ENCODE measurements around the gene RPS26. TPM values are rescaled to one million over a fixed set of nuclear protein-coding genes. Genes with fewer than 3 reads are reported as not detected.
A peak's percentile ranks its signal among the peaks of the same experiment; 100 is the strongest.

Gene RPS26
- total and polyA plus RNA-seq, 2 donors (not counting 3 experiments of a cell fraction or from before 2014, with no cell fraction given) = 57.3 to 1,847 TPM

DNA sequence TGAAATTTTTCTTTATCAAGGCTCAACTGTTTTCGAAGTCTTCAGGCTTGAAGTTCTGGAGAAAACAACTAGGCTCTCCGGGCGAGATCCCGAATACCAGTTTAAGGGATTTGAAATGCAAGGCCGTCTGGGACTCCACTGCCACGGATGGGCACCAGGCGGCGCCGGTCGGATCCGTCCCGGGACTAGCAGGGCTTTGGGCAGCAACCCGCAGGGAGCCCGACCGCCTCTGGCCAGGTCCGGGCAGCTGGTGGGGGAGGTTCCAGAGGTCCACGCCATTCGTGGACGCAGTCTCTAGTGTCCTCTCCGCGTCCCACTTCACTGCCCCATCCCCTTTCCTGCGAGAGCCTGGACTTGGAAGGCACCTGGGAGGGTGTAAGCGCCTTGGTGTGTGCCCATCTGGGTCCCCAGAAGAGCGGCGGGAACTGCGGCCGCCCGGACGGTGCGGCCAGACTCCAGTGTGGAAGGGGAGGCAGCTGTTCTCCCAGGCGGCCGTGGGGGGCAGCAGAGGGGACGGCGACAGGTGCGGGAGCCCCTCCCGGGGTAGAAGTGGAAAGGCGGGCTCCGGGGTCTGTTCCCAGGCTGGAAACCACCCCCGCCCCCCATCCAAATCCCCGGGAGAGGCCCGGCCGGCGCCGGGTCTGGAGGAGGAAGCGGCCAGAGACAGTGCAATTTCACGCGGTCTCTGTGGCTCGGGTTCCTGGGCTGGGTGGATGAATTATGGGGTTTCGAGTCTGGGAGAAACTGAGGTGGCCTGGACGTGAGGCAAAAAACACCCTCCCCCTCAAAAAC lies 37.4 kb downstream of the RPS26 start:
- H3K36me3 ChIP-seq (ENCODE audit: control insufficient read depth in 2 of 2, extremely low read depth in 1 of 2, insufficient read depth in 2 of 2, low read length in 2 of 2) = no peaks in the 10 kb centered on the region
- ChIA-PET POLR2A (interaction anchor here (1.0 kb wide), 1 partner anchor 34 kb away, joined by 4 read pairs; no protein-coding TSS in a partner anchor), CTCF (interaction anchor here (0.6 to 5.0 kb wide), 21 partner anchors 9 to 349 kb away, joined by 3 to 59 read pairs (median 5); partner anchors contain the start of genes PA2G4, RNF41 and ZC3H10)
- TF ChIP-seq, protein P1, sequence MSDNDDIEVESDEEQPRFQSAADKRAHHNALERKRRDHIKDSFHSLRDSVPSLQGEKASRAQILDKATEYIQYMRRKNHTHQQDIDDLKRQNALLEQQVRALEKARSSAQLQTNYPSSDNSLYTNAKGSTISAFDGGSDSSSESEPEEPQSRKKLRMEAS (IDR thresholded peaks at IDR 0.05; ENCODE audit: insufficient read depth, insufficient read length) = no peak
- TF ChIP-seq JUN (IDR thresholded peaks at IDR 0.05; ENCODE audit: borderline replicate concordance, insufficient read depth, insufficient read length, low read depth) (no peak), GATA2 (IDR thresholded peaks at IDR 0.05; ENCODE audit: insufficient read depth, insufficient read length, low read depth, low read length) (no peak), EZH2 (IDR thresholded peaks at IDR 0.05; ENCODE audit: borderline replicate concordance, low read depth, low read length, severe bottlenecking) (peak; percentile 24), FOS (IDR thresholded peaks at IDR 0.05; ENCODE audit: borderline replicate concordance, insufficient read depth, low read length) (no peak), POLR2A (IDR thresholded peaks at IDR 0.05; ENCODE audit: low read depth, low read length) (no peak), POLR2AphosphoS5 (IDR thresholded peaks at IDR 0.05; ENCODE audit: insufficient read depth, low read depth, low read length) (no peak), MYC (IDR thresholded peaks at IDR 0.05; ENCODE audit: low read depth, low read length) (no peak)
- TF ChIP-seq, protein P2, sequence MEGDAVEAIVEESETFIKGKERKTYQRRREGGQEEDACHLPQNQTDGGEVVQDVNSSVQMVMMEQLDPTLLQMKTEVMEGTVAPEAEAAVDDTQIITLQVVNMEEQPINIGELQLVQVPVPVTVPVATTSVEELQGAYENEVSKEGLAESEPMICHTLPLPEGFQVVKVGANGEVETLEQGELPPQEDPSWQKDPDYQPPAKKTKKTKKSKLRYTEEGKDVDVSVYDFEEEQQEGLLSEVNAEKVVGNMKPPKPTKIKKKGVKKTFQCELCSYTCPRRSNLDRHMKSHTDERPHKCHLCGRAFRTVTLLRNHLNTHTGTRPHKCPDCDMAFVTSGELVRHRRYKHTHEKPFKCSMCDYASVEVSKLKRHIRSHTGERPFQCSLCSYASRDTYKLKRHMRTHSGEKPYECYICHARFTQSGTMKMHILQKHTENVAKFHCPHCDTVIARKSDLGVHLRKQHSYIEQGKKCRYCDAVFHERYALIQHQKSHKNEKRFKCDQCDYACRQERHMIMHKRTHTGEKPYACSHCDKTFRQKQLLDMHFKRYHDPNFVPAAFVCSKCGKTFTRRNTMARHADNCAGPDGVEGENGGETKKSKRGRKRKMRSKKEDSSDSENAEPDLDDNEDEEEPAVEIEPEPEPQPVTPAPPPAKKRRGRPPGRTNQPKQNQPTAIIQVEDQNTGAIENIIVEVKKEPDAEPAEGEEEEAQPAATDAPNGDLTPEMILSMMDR (IDR thresholded peaks at IDR 0.05; ENCODE audit: extremely low read depth in 1 of 2, insufficient read depth in 1 of 2, low read depth in 1 of 2, low read length in 2 of 2) = peak; percentile 81 to 82
- dilution Hi-C loops (cut with MboI; ENCODE audit: extremely low pct_ligation_motif_present, low sequenced_read_pairs) = no loop called here
- no peaks in the 10 kb centered on the region for H3K9me3 ChIP-seq (replicated peaks; ENCODE audit: control insufficient read depth, insufficient read depth, low read length)
- H4K20me1 ChIP-seq (replicated peaks; ENCODE audit: control insufficient read depth, extremely low read depth, insufficient read depth, low read length) = no peaks in the 10 kb centered on the region
- no peaks in the 10 kb centered on the region for H3K79me2 ChIP-seq (ENCODE audit: control insufficient read depth, insufficient read depth, low read length)
- H3K27ac ChIP-seq (ENCODE audit: insufficient read depth, low read depth, low read length) = no peak overlapping the region
- H3K9ac ChIP-seq (replicated peaks; ENCODE audit: extremely low read depth, insufficient read depth, low read length) = peak overlapping the region; percentile 41
- intact Hi-C loops (cut with micrococcal nuclease) = loop anchor here (1.0 kb wide), 5 partner anchors 25 to 83 kb away; partner anchors contain the start of genes PA2G4 and RPL41
- H3K9me1 ChIP-seq (replicated peaks; ENCODE audit: control insufficient read depth, extremely low read depth, insufficient read depth, low read length) = no peaks in the 10 kb centered on the region
- peak overlapping the region; percentile 85 for H3K4me2 ChIP-seq (ENCODE audit: insufficient read depth, low read length)
- peak; percentile 91 for FAIRE-seq
- DNase-seq (ENCODE audit: low read depth, low spot score) = peak; percentile 93
- H2AFZ ChIP-seq (ENCODE audit: low read depth, low read length) = peak overlapping the region; percentile 91
- H3K4me1 ChIP-seq (ENCODE audit: control insufficient read depth, extremely low read depth, insufficient read depth, low read length) = peaks cover 8% of the 10 kb centered on the region
- peak overlapping the region; percentile 31 to 58 (median 36) for H3K4me3 ChIP-seq (replicated peaks in 1 of 3; ENCODE audit: insufficient read depth in 1 of 3, low read depth in 1 of 3, low read length in 3 of 3)
- BruUV-seq (replicated peaks) = no TSS peak
- peaks cover 2 to 4% of the 10 kb centered on the region in 2 experiments for H3K27me3 ChIP-seq (ENCODE audit: control insufficient read depth in 2 of 2, insufficient read depth in 2 of 2, low read length in 2 of 2)

All from endothelial cell of umbilical vein (primary cell).